Liver (tissue), 3 donors: ENCODE results near the gene KIAA0930.

Experiments
- CTCF ChIP-seq: fragments of 150-350 bp; IDR thresholded peaks from 2 replicates; pipeline ENCODE4 v1.5.1; 2017; ENCODE audit warnings: improper control_type of control experiment, low read depth, low read length; ENCODE audit not compliant: missing input control
- EGR1 ChIP-seq, 2 donors: IDR thresholded peaks; 2 replicates each; pipeline ENCODE4 v1.6.1; 2016 to 2018; ENCODE audit warnings: antibody characterized with exemption in 2 of 2, low read depth in 2 of 2
- GABPA ChIP-seq, 2 donors: IDR thresholded peaks in 1 of 2; conservative IDR thresholded peaks in 1 of 2; 2 replicates each; pipeline ENCODE4 v1.6.1; 2016; ENCODE audit warnings: antibody characterized with exemption in 2 of 2, mild to moderate bottlenecking in 1 of 2, moderate library complexity in 1 of 2
- HNF4A ChIP-seq, 2 donors: conservative IDR thresholded peaks; 2 replicates each; pipeline ENCODE4 v1.6.1; 2016; ENCODE audit warnings: antibody characterized with exemption in 2 of 2, mild to moderate bottlenecking in 2 of 2
- JUND ChIP-seq, 2 donors: IDR thresholded peaks; 2 replicates each; pipeline ENCODE4 v1.6.1; 2016; ENCODE audit warnings: antibody characterized with exemption in 2 of 2
- MAX ChIP-seq: IDR thresholded peaks from 2 replicates; pipeline ENCODE4 v1.6.1; 2016; ENCODE audit warnings: antibody characterized with exemption
- RAD21 ChIP-seq, 2 donors: IDR thresholded peaks; 2 replicates each; pipeline ENCODE4 v1.6.1; 2016; ENCODE audit warnings: antibody characterized with exemption in 2 of 2, mild to moderate bottlenecking in 2 of 2
- REST ChIP-seq: IDR thresholded peaks from 2 replicates; pipeline ENCODE4 v1.6.1; 2016; ENCODE audit warnings: antibody characterized with exemption, mild to moderate bottlenecking
- RXRA ChIP-seq, 2 donors: IDR thresholded peaks; 2 replicates each; pipeline ENCODE4 v1.6.1; 2017 to 2018; ENCODE audit warnings: antibody characterized with exemption in 2 of 2, mild to moderate bottlenecking in 1 of 2
- ZBTB33 ChIP-seq: IDR thresholded peaks from 2 replicates; pipeline ENCODE4 v1.6.1; 2016; ENCODE audit warnings: antibody characterized with exemption
- TF ChIP-seq, protein P1 (sequence below): IDR thresholded peaks from 2 replicates; pipeline ENCODE4 v1.6.1; 2016; ENCODE audit warnings: antibody characterized with exemption
- donor health status: healthy.
- donor health status: healthy.

DNA sequence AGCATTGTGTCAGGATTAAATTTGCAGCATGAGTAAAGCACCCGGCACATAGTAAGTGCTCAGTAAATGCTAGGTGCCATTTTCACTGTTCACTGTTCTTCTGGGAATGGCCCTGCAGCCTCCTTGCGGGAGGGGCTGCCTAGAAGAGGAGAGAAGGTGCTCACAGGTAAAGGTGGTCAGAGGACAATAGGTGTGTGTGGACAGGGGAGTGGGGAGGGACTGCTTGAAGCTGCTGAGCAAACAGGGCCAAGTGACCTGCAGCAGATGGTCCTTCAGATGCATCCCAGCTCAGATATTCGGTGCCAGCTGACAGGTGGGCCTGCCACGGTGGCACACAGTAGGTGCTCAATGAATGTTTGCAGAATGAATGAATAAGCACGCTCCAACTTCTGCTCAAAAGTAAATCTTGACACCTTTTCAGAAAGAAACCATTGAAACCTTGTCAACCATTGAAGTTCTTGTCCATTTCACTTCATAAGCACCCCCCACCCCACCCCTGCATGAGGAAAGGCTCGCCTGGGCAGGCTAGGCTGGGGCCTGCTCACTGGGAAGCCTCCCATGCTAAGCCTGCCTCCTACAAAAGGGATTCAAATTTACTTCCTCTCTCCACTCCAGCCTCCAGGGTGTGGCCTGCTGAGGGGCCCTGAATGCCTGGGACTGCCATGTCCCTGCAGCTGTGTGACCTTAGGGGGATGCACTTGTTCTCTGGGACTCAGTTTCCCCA is 1.6 kb downstream of the KIAA0930 start:
- no peak for TF ChIP-seq EGR1 (IDR thresholded peaks at IDR 0.05; ENCODE audit: low read depth in 2 of 2)
- no peak for TF ChIP-seq REST
- no peak for TF ChIP-seq RXRA (IDR thresholded peaks at IDR 0.05)
- no peak for TF ChIP-seq CTCF
- TF ChIP-seq GABPA (IDR thresholded peaks at IDR 0.05 in 1 of 2, conservative IDR thresholded peaks at IDR 0.05 in 1 of 2): no peak
- no peak for TF ChIP-seq JUND (IDR thresholded peaks at IDR 0.05)
- no peak for TF ChIP-seq RAD21 (IDR thresholded peaks at IDR 0.05)
- TF ChIP-seq MAX: no peak
- no peak for TF ChIP-seq HNF4A (conservative IDR thresholded peaks at IDR 0.05)
- TF ChIP-seq, protein P1, sequence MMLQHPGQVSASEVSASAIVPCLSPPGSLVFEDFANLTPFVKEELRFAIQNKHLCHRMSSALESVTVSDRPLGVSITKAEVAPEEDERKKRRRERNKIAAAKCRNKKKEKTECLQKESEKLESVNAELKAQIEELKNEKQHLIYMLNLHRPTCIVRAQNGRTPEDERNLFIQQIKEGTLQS: no peak
- no peak for TF ChIP-seq ZBTB33
